Measurements from ENCODE around the gene NCS1. TPM values are rescaled to one million over a fixed set of nuclear protein-coding genes. Genes with fewer than 3 reads are reported as not detected.

NCS1 gene
- total RNA-seq, 1 experiment from 2014 or later: 68.7 TPM

- TF ChIP-seq CTCF (IDR thresholded peaks at IDR 0.05 in 2 of 3, conservative IDR thresholded peaks at IDR 0.05 in 1 of 3; ENCODE audit: borderline replicate concordance in 1 of 3, insufficient read depth in 1 of 3, low read depth in 2 of 3, low read length in 2 of 3): no peak
- TF ChIP-seq REST (IDR thresholded peaks at IDR 0.05; ENCODE audit: low read depth): no peak
- no peak for TF ChIP-seq SIN3A (IDR thresholded peaks at IDR 0.05; ENCODE audit: low read depth)
These were observed 42.7 kb upstream of the NCS1 start (continued) for GRCh38 chr9:130129432-130130061.

- Histone ChIP-seq H3K4me1 (ENCODE audit: control insufficient read depth in 1 of 2, insufficient read depth in 2 of 2, low read length in 2 of 2) (peaks cover 0 to 2% of the 10 kb centered on the region in 2 experiments; a peak in 1 of 4 replicates), H3K9me3 (ENCODE audit: control insufficient read depth in 1 of 2, insufficient read depth in 1 of 2, low read depth in 1 of 2, low read length in 2 of 2) (no peaks in the 10 kb centered on the region), H3K4me3 (replicated peaks in 1 of 2; ENCODE audit: low read depth in 1 of 2, low read length in 2 of 2) (no peak overlapping the region), H3K4me2 (ENCODE audit: low read length) (no peak overlapping the region), H3K27ac (ENCODE audit: low read depth, low read length) (no peak overlapping the region), H2AFZ (ENCODE audit: low read depth, low read length, poor library complexity, severe bottlenecking) (no peak overlapping the region), H3K36me3 (ENCODE audit: control insufficient read depth in 1 of 2, insufficient read depth in 2 of 2, low read length in 2 of 2) (peaks cover 0 to 3% of the 10 kb centered on the region in 2 experiments; a peak in 2 of 4 replicates), H4K20me1 (ENCODE audit: insufficient read depth) (no peaks in the 10 kb centered on the region), H3K9ac (ENCODE audit: low read length) (no peak overlapping the region), H3K27me3 (ENCODE audit: insufficient read depth, low read length) (no peaks in the 10 kb centered on the region), H3K79me2 (ENCODE audit: insufficient read depth, low read length) (no peaks in the 10 kb centered on the region), H3K9me2 (ENCODE audit: insufficient read depth) (no peaks in the 10 kb centered on the region)
- POLR2A ChIA-PET: no interaction called here
- intact Hi-C loops (cut with micrococcal nuclease): no loop called here
- RAD21 ChIA-PET (ENCODE audit: low non-redundant PET in 1 of 2, low total read pairs in 2 of 2, uncharacterized antibody in 2 of 2, unreplicated experiment in 2 of 2): no interaction called here
- CTCF ChIA-PET: no interaction called here
- ATAC-seq: no peak
- no peak for TF ChIP-seq RAD21 (IDR thresholded peaks at IDR 0.05; ENCODE audit: low read depth)
- no peak for TF ChIP-seq JUND (IDR thresholded peaks at IDR 0.05)
- no peak for TF ChIP-seq POLR2AphosphoS5 (IDR thresholded peaks at IDR 0.05; ENCODE audit: low read depth, low read length)
- TF ChIP-seq TCF7L2 (IDR thresholded peaks at IDR 0.05; ENCODE audit: borderline replicate concordance, extremely low read depth, insufficient read depth, insufficient read length): no peak
- TF ChIP-seq ELF1 (IDR thresholded peaks at IDR 0.05; ENCODE audit: borderline replicate concordance, low read depth): no peak
- TF ChIP-seq YY1 (IDR thresholded peaks at IDR 0.05; ENCODE audit: extremely low read depth, insufficient replicate concordance, low read depth, low read length): no peak
- TF ChIP-seq FOSL1 (IDR thresholded peaks at IDR 0.05; ENCODE audit: low read depth): no peak
- TF ChIP-seq MAX (IDR thresholded peaks at IDR 0.05): no peak
- no peak for TF ChIP-seq ZFX (IDR thresholded peaks at IDR 0.05)
- no peak for TF ChIP-seq SIN3A (IDR thresholded peaks at IDR 0.05; ENCODE audit: low read depth)
- TF ChIP-seq SRF (IDR thresholded peaks at IDR 0.05; ENCODE audit: low read depth): no peak
- TF ChIP-seq SP1 (IDR thresholded peaks at IDR 0.05; ENCODE audit: low read depth): no peak
- TF ChIP-seq ZNF274 (IDR thresholded peaks at IDR 0.05; ENCODE audit: low read depth, low read length): no peak
- no peak for TF ChIP-seq CBX3 (IDR thresholded peaks at IDR 0.05; ENCODE audit: low read depth)
- DNase-seq (ENCODE audit: low read depth, low spot score): no peak
- no TSS peak for BruUV-seq (replicated peaks)
These were observed 39.5 kb upstream of the NCS1 start for GRCh38 chr9:130132746-130133145.
